Ascending aorta (tissue), 2 donors: ENCODE measurements around the gene ZBTB7C. TPM values are rescaled to one million over a fixed set of nuclear protein-coding genes. Genes with fewer than 3 reads are reported as not detected.

Experiments used
- DNase-seq, 2 donors: peaks; one replicate each; pipeline ENCODE4 v3.0.0-alpha.2; 2019; ENCODE audit warnings: low spot score in 2 of 2
- H3K27ac ChIP-seq, 2 donors: fragments of 200-600 bp; sonication (generic); one replicate each; pipeline ENCODE4 v1.5.1; 2016 to 2017; ENCODE audit warnings: mild to moderate bottlenecking in 1 of 2
- H3K27me3 ChIP-seq: fragments of 200-600 bp; sonication (generic); one replicate; pipeline ENCODE4 v1.5.1; 2017
- H3K36me3 ChIP-seq, 2 donors: fragments of 200-600 bp; sonication (generic); one replicate each; pipeline ENCODE4 v1.5.1; 2016
- H3K4me1 ChIP-seq, 2 donors: fragments of 200-600 bp; sonication (generic); one replicate each; pipeline ENCODE4 v1.5.1; 2016 to 2017; ENCODE audit warnings: mild to moderate bottlenecking in 1 of 2
- H3K4me3 ChIP-seq, 2 donors: fragments of 200-600 bp; sonication (generic); one replicate each; pipeline ENCODE4 v1.5.1; 2016 to 2017; ENCODE audit warnings: mild to moderate bottlenecking in 1 of 2
- H3K9me3 ChIP-seq, 2 donors: fragments of 200-600 bp; sonication (generic); one replicate each; pipeline ENCODE4 v1.5.1; 2016
- intact Hi-C: fragments of 100-400 bp; cut with DNase I; formaldehyde crosslinking; loops from one replicate; pipeline ENCODE4 v1.15.1; 2023
- total RNA-seq: library from RNA; depleted of rRNA; stranded (reverse); fragments of >200 nt; gene quantifications from one replicate; pipeline ENCODE4 v1.1.0, GENCODE V29; 2016
- TF ChIP-seq, protein P1 (sequence below), 3 experiments: fragments of 200-600 bp in 2 of 3; fragments of 450-650 bp in 1 of 3; sonication (generic) in 2 of 3; IDR thresholded peaks; one replicate each; pipeline ENCODE4 v1.5.1; 2016 to 2019; ENCODE audit warnings: antibody characterized with exemption in 3 of 3, mild to moderate bottlenecking in 1 of 3, moderate library complexity in 1 of 3

Gene ZBTB7C
- total RNA-seq, 1 donor from 2014 or later = 8.1 TPM

DNA sequence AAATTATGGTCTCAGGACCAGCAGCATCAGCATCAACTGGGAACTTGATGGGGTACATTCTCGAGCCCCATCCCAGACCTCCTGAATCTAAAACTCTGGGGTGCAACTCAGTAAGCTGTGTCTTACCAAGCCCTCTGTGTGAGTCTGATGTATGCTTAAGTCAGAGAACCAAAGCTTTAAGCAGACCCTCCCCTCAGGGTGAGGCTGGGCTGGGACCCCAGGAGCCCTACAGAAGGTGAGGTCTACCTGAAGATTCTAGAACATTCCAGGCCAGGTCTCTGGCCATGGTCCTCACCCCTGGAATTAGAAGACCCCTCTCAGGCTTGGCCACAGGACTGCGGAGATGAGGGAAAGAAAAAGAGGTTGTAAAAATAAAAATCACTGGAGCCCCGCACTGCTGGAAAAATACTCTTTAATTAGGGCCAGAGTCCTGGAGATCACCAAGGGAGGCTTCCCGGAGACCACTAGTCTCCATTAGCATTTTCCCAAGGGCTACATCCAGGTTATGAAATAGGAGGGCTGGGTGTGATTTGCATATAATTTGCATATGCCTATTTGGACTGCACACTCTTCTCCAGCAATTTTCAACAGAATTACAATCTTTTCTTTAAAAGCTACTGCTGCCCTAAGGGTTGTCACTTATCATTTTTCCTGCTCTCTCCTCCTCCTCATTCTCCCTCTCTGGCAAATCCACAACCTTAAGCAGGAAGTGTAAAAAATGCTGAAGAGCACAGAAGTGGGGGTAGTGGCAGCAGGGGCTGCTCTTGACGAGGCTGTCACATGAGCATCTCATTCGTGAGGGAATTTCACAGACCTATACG is 100.2 kb downstream of the ZBTB7C start:
- no peak overlapping the region for H3K27ac ChIP-seq
- TF ChIP-seq, protein P1, sequence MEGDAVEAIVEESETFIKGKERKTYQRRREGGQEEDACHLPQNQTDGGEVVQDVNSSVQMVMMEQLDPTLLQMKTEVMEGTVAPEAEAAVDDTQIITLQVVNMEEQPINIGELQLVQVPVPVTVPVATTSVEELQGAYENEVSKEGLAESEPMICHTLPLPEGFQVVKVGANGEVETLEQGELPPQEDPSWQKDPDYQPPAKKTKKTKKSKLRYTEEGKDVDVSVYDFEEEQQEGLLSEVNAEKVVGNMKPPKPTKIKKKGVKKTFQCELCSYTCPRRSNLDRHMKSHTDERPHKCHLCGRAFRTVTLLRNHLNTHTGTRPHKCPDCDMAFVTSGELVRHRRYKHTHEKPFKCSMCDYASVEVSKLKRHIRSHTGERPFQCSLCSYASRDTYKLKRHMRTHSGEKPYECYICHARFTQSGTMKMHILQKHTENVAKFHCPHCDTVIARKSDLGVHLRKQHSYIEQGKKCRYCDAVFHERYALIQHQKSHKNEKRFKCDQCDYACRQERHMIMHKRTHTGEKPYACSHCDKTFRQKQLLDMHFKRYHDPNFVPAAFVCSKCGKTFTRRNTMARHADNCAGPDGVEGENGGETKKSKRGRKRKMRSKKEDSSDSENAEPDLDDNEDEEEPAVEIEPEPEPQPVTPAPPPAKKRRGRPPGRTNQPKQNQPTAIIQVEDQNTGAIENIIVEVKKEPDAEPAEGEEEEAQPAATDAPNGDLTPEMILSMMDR (IDR thresholded peaks at IDR 0.05) = no peak
- DNase-seq = no peak
- intact Hi-C loops = no loop called here
- H3K4me3 ChIP-seq = no peak overlapping the region
- no peaks in the 10 kb centered on the region for H3K4me1 ChIP-seq
- no peaks in the 10 kb centered on the region for H3K36me3 ChIP-seq
- no peaks in the 10 kb centered on the region for H3K9me3 ChIP-seq
- no peaks in the 10 kb centered on the region for H3K27me3 ChIP-seq

DNA sequence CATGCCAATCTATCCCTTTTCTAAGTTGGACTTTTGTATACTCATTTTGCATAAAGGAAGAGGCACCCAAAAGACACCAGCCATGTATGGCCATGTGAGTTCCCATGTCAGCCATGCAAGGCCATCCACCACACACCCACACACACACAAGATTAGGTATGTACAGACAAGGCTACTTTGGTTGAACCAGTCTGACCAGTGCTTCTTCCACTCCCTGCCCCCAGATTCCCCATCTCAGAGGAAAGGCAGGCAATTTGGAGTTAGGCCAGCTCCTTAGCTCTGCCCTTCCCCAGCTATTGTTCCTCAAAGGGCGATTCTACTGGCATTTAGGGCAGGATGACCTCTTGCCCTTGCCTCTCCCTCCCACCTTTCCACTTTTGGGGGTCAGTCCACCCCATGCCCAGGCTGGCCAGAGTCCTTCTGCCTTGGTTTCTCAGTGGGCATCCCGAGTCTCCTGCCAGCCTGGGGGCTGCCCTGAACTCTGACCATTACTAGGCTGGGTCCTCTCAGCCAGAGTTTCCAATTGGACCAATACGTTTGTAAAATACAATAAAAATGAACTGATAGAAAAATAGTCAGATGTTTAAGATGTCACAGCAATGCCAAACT is 101.1 kb downstream of the ZBTB7C start:
- no peak overlapping the region for H3K27ac ChIP-seq
- intact Hi-C loops = no loop called here
- H3K4me3 ChIP-seq = no peak overlapping the region
- H3K36me3 ChIP-seq = no peaks in the 10 kb centered on the region
- no peaks in the 10 kb centered on the region for H3K27me3 ChIP-seq
- peak in 1 of 2 donors; percentile 18 for DNase-seq
- no peaks in the 10 kb centered on the region for H3K9me3 ChIP-seq
- TF ChIP-seq, protein P1 (IDR thresholded peaks at IDR 0.05) = no peak
- H3K4me1 ChIP-seq = no peaks in the 10 kb centered on the region

DNA sequence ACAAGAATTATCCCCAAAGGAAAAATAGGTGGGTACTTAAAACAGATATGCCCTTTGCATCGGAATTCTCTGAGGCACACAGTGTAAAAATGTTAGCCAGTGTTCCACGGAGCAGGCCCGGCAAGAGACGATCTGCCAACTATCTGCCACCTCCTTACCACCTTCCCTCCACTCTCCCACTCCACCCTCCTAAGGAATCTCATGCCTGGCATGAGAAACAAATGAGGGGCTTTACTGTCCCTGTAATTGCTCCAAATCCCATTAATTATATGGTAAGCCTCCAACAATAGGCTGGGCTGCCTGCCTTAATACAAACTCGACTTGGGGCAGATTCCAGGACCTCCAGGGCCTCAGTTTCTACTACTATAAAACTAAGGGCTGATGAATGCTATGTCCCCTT is 102.3 kb downstream of the ZBTB7C start:
- Histone ChIP-seq H3K4me3 (no peak overlapping the region), H3K27ac (no peak overlapping the region)
- DNase-seq = no peak

DNA sequence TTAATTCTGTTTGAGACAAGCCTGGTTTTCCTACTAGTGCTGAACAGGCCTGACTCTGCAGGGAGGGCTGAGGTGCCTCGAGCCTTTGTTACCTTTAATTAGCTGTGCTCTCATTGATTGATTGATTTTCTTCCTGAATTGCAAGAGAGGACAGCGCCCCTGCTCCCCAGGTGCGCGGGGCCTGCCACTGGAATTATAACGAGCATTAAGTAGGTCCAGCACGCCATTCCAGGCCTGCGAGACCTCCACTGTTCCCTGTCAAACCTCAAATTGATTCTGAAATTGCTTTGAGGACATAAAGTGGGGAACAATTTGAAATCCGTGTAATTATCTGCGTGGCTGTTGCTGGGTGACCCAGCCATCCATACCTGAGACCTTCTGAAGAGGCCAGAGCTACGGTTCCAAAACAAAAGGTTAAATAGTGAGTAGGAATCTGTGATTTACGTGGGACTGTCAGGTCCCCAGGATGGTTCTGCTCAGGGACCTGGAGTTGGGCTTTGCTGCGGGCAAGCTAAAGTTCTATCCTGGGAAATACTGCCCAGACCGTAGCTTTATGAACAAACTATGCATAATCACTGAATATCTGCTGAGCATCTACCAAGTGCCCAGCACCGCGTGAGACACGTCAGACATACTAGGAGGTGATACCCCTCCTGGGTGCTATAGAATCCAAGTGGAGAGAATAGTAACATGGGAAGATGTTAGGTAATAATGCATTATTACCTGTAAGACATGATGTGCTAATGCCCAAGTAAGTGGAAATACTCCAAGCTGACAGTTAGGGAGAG is 104.1 kb downstream of the ZBTB7C start:
- Histone ChIP-seq H3K27ac (no peak overlapping the region), H3K9me3 (no peaks in the 10 kb centered on the region), H3K36me3 (no peaks in the 10 kb centered on the region), H3K4me3 (no peak overlapping the region), H3K27me3 (no peaks in the 10 kb centered on the region), H3K4me1 (no peaks in the 10 kb centered on the region)
- intact Hi-C loops = no loop called here
- peak in 1 of 2 donors; percentile 30 for DNase-seq
- TF ChIP-seq, protein P1 (IDR thresholded peaks at IDR 0.05) = no peak

More for the DNA sequence above, 102.3 kb downstream of the ZBTB7C start:
- Histone ChIP-seq H3K36me3 (no peaks in the 10 kb centered on the region), H3K9me3 (no peaks in the 10 kb centered on the region), H3K4me1 (no peaks in the 10 kb centered on the region), H3K27me3 (no peaks in the 10 kb centered on the region)
- intact Hi-C loops = no loop called here
- TF ChIP-seq, protein P1 (IDR thresholded peaks at IDR 0.05) = no peak

DNA sequence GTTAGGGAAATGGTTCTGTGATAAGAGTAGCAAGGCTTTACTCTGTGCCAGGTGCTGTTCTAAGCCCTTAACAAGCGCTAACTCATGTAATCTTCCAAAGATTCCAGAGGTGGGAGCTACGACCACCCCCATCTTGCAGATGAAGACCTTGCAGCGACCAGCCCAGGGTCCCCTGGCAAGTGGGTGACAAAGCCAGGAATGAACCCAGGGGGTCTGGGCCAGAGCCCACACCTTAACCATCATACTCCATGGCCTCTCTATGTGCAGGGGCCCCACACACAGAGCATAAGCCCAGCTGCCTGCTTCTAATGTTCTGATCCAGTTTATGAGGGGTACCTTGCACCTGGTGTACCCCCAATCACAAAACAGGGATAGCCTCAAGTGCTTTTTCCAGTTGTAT is 105.3 kb downstream of the ZBTB7C start:
- intact Hi-C loops = no loop called here
- Histone ChIP-seq H3K4me3 (no peak overlapping the region), H3K36me3 (no peaks in the 10 kb centered on the region), H3K4me1 (no peaks in the 10 kb centered on the region), H3K27ac (no peak overlapping the region), H3K27me3 (no peaks in the 10 kb centered on the region), H3K9me3 (no peaks in the 10 kb centered on the region)
- TF ChIP-seq, protein P1 (IDR thresholded peaks at IDR 0.05) = no peak
- DNase-seq = peak in 1 of 2 donors; percentile 53
